ENCODE results near the gene ZNF691.
"Not testable (repeated sequence)": the region's sequence is repeated elsewhere in the genome, so short reads cannot be mapped to it uniquely, and the experiment has no call there.

The ZNF691 gene

GRCh38 chr1:42861014-42861399 lies 14.6 kb downstream of the ZNF691 start:
- no peak for DNase-seq

- no peak for DNase-seq
Observed at GRCh38 chr1:42866549-42866948, 20.1 kb downstream of the ZNF691 start.

- not testable (repeated sequence) for DNase-seq
Observed at GRCh38 chr1:42868466-42868865, 22.1 kb downstream of the ZNF691 start.

GRCh38 chr1:42869254-42869653 lies 22.8 kb downstream of the ZNF691 start:
- not testable (repeated sequence) for DNase-seq

GRCh38 chr1:42869751-42870150 lies 23.3 kb downstream of the ZNF691 start:
- DNase-seq, result not testable (repeated sequence)

- DNase-seq, result not testable (repeated sequence)
Observed at GRCh38 chr1:42873108-42873507, 26.7 kb downstream of the ZNF691 start.

- DNase-seq, result no peak
Observed at GRCh38 chr1:42873670-42874069, 27.3 kb downstream of the ZNF691 start.

- DNase-seq, result no peak
Observed at GRCh38 chr1:42876009-42876408, 29.6 kb downstream of the ZNF691 start.

- no peak for DNase-seq
Observed at GRCh38 chr1:42877380-42877779, 31.0 kb downstream of the ZNF691 start.

GRCh38 chr1:42880384-42880783 lies 34.0 kb downstream of the ZNF691 start:
- no peak for DNase-seq

- DNase-seq, result no peak
Observed at GRCh38 chr1:42886046-42886739, 39.8 kb downstream of the ZNF691 start.

- no peak for DNase-seq
Observed at GRCh38 chr1:42886800-42887199, 40.4 kb downstream of the ZNF691 start.

GRCh38 chr1:42887366-42887765 lies 41.0 kb downstream of the ZNF691 start:
- no peak for DNase-seq

GRCh38 chr1:42888013-42888633 lies 41.7 kb downstream of the ZNF691 start:
- no peak for DNase-seq

GRCh38 chr1:42889264-42889663 lies 42.9 kb downstream of the ZNF691 start:
- DNase-seq, result no peak

GRCh38 chr1:42891465-42892138 lies 45.2 kb downstream of the ZNF691 start:
- DNase-seq, result no peak

GRCh38 chr1:42899960-42900359 lies 53.5 kb downstream of the ZNF691 start:
- not testable (repeated sequence) for DNase-seq
